Endodermal cell (in vitro differentiated cells): ENCODE data around the gene DUSP23. TPM values are rescaled to one million over a fixed set of nuclear protein-coding genes. Genes with fewer than 3 reads are reported as not detected.

ENCODE experiments used
- DNase-seq: peaks from one replicate; pipeline ENCODE4 v3.0.0-alpha.2; 2017
- H3K27ac ChIP-seq: 2 replicates; pipeline ENCODE4 v1.5.1; 2013; ENCODE audit warnings: mild to moderate bottlenecking, low read depth, low read length, moderate library complexity
- H3K27me3 ChIP-seq: 2 replicates; pipeline ENCODE4 v1.6.1; 2013; ENCODE audit warnings: mild to moderate bottlenecking, low read length, moderate library complexity; ENCODE audit not compliant: insufficient read depth, control insufficient read depth, poor library complexity, severe bottlenecking
- H3K36me3 ChIP-seq: 2 replicates; pipeline ENCODE4 v1.7.0; 2013; ENCODE audit warnings: mild to moderate bottlenecking, low read length, moderate library complexity; ENCODE audit not compliant: control insufficient read depth, insufficient read depth
- H3K4me1 ChIP-seq: one replicate; pipeline ENCODE4 v1.7.0; 2013; ENCODE audit warnings: low read length; ENCODE audit not compliant: control insufficient read depth, insufficient read depth
- H3K4me3 ChIP-seq: 2 replicates; pipeline ENCODE4 v1.5.1; 2013; ENCODE audit warnings: mild to moderate bottlenecking, low read length, moderate library complexity
- H3K9ac ChIP-seq: 2 replicates; pipeline ENCODE4 v1.6.1; 2013; ENCODE audit warnings: mild to moderate bottlenecking, low read length, moderate library complexity; ENCODE audit not compliant: poor library complexity, severe bottlenecking; ENCODE audit errors: extremely low read depth
- H3K9me3 ChIP-seq: 2 replicates; pipeline ENCODE4 v1.6.1; 2013; ENCODE audit warnings: mild to moderate bottlenecking, low read length, moderate library complexity; ENCODE audit not compliant: control insufficient read depth
- H3K27ac Mint-ChIP-seq: 2 replicates; pipeline ENCODE4 v1.8.0; 2020; ENCODE audit warnings: mixed read lengths
- H3K27me3 Mint-ChIP-seq: 2 replicates; pipeline ENCODE4 v1.8.0; 2021; ENCODE audit warnings: mild to moderate bottlenecking, mixed read lengths; ENCODE audit not compliant: insufficient read depth
- H3K36me3 Mint-ChIP-seq: 2 replicates; pipeline ENCODE4 v1.8.0; 2020; ENCODE audit warnings: low read depth, mixed read lengths
- H3K4me1 Mint-ChIP-seq: 2 replicates; pipeline ENCODE4 v1.8.0; 2020; ENCODE audit warnings: mixed read lengths
- H3K4me3 Mint-ChIP-seq: 2 replicates; pipeline ENCODE4 v1.8.0; 2020; ENCODE audit warnings: mild to moderate bottlenecking, moderate library complexity, mixed read lengths
- H3K9me3 Mint-ChIP-seq: 2 replicates; pipeline ENCODE4 v1.8.0; 2020; ENCODE audit warnings: mild to moderate bottlenecking, mixed read lengths
- CTCF ChIP-seq: fragments of 200-600 bp; sonication (generic); conservative IDR thresholded peaks from 2 replicates; pipeline ENCODE4 v1.5.0; 2021; ENCODE audit warnings: antibody characterized with exemption, mild to moderate bottlenecking
- WGBS, 2 experiments: methylation state at CpG; one replicate each; pipeline versions ENCODE4 v1.1.5 to v1.1.7; 2013; ENCODE audit warnings: missing lambda C conversion rate in 2 of 2, mixed read lengths in 1 of 2; ENCODE audit not compliant: insufficient coverage in 1 of 2, insufficient read length in 1 of 2; 5-methylcytosine and 5-hydroxymethylcytosine counted together
- total RNA-seq, 2 donors: library from RNA; stranded (reverse); fragmentation: NEBNext Ultra II Directional in 1 of 2; extraction: Animal tissue kit (Norgen Biotek cat#: 25700) in 1 of 2; gene quantifications; 2 replicates in 1 of 2; 3 replicates in 1 of 2; pipeline ENCODE4 v1.2.1, GENCODE V29; 2021

The DUSP23 gene
- total RNA-seq, 2 donors from 2014 or later = 28.8 to 32.3 TPM

- Mint-ChIP-seq H3K4me3 (no peak overlapping the region), H3K27ac (no peak overlapping the region), H3K9me3 (no peaks in the 10 kb centered on the region), H3K36me3 (no peaks in the 10 kb centered on the region), H3K4me1 (peaks cover 32% of the 10 kb centered on the region), H3K27me3 (peaks cover 55% of the 10 kb centered on the region)
- Histone ChIP-seq H3K9me3 (no peaks in the 10 kb centered on the region), H3K4me1 (peaks cover 3% of the 10 kb centered on the region), H3K27me3 (peaks cover 34% of the 10 kb centered on the region), H3K4me3 (no peak overlapping the region), H3K9ac (no peak overlapping the region), H3K36me3 (no peaks in the 10 kb centered on the region), H3K27ac (no peak overlapping the region)
- DNase-seq = no peak
- peak; percentile 65 for TF ChIP-seq CTCF
- WGBS, 2 experiments = 91 to 100% methylated on average over 1 to 9 of the region's 9 CpGs
Observed at GRCh38 chr1:159821171-159821867, 40.6 kb downstream of the DUSP23 start.

- H3K4me3 Mint-ChIP-seq = no peak overlapping the region
- Histone ChIP-seq H3K4me1 (peaks cover 3% of the 10 kb centered on the region), H3K36me3 (no peaks in the 10 kb centered on the region), H3K9ac (no peak overlapping the region), H3K27me3 (peaks cover 46% of the 10 kb centered on the region), H3K4me3 (no peak overlapping the region), H3K9me3 (no peaks in the 10 kb centered on the region), H3K27ac (no peak overlapping the region)
- TF ChIP-seq CTCF = no peak
- 41% methylated on average over 7 of the region's 7 CpGs; no CpG with 5 or more reads in 1 of the 2 experiments for WGBS, 2 experiments
- H3K27ac Mint-ChIP-seq = no peak overlapping the region
- peaks cover 36% of the 10 kb centered on the region for H3K4me1 Mint-ChIP-seq
- DNase-seq = peak; percentile 69
- no peaks in the 10 kb centered on the region for H3K9me3 Mint-ChIP-seq
- no peaks in the 10 kb centered on the region for H3K36me3 Mint-ChIP-seq
- peaks cover 74% of the 10 kb centered on the region for H3K27me3 Mint-ChIP-seq
Observed at GRCh38 chr1:159823406-159823805, 42.6 kb downstream of the DUSP23 start.

GRCh38 chr1:159825564-159825963 is 44.8 kb downstream of the DUSP23 start:
- peaks cover 3% of the 10 kb centered on the region for H3K4me1 ChIP-seq
- H3K36me3 Mint-ChIP-seq = no peaks in the 10 kb centered on the region
- H3K27ac ChIP-seq = no peak overlapping the region
- no peak overlapping the region for H3K4me3 ChIP-seq
- no peaks in the 10 kb centered on the region for H3K9me3 Mint-ChIP-seq
- no peaks in the 10 kb centered on the region for H3K9me3 ChIP-seq
- no peak overlapping the region for H3K27ac Mint-ChIP-seq
- peaks cover 42% of the 10 kb centered on the region for H3K4me1 Mint-ChIP-seq
- H3K27me3 ChIP-seq = peaks cover 61% of the 10 kb centered on the region
- DNase-seq = no peak
- H3K4me3 Mint-ChIP-seq = no peak overlapping the region
- H3K9ac ChIP-seq = no peak overlapping the region
- peaks cover 82% of the 10 kb centered on the region for H3K27me3 Mint-ChIP-seq
- 90 to 100% methylated on average over 2 to 3 of the region's 3 CpGs for WGBS, 2 experiments
- H3K36me3 ChIP-seq = no peaks in the 10 kb centered on the region
- TF ChIP-seq CTCF = no peak
